GM21717 (cell line): ENCODE results near the gene ITSN2.

Experiments
- ATAC-seq: cut with Tn5 transposase; IDR thresholded peaks from one replicate; pipeline ENCODE4 v1.9.1; 2021; ENCODE audit warnings: mild to moderate bottlenecking, moderate library complexity; ENCODE audit not compliant: unreplicated experiment

Gene ITSN2

GRCh38 chr2:24273598-24273997 is 86.7 kb downstream of the ITSN2 start:
- ATAC-seq, result no peak

GRCh38 chr2:24272907-24273306 is 87.4 kb downstream of the ITSN2 start:
- ATAC-seq, result no peak

- ATAC-seq, result no peak
These were observed 88.1 kb downstream of the ITSN2 start for GRCh38 chr2:24272161-24272802.

- ATAC-seq, result no peak
These were observed 91.1 kb downstream of the ITSN2 start for GRCh38 chr2:24269265-24269664.

- ATAC-seq, result no peak
These were observed 95.1 kb downstream of the ITSN2 start for GRCh38 chr2:24265212-24265611.

- ATAC-seq, result no peak
These were observed 97.8 kb downstream of the ITSN2 start for GRCh38 chr2:24262421-24262970.

- ATAC-seq, result no peak
These were observed 98.9 kb downstream of the ITSN2 start for GRCh38 chr2:24261441-24261840.

GRCh38 chr2:24259316-24259715 is 101.0 kb downstream of the ITSN2 start:
- no peak for ATAC-seq

- ATAC-seq, result no peak
These were observed 101.6 kb downstream of the ITSN2 start for GRCh38 chr2:24258718-24259117.

GRCh38 chr2:24253303-24253919 is 106.9 kb downstream of the ITSN2 start:
- ATAC-seq, result no peak

- ATAC-seq, result no peak
These were observed 112.7 kb downstream of the ITSN2 start for GRCh38 chr2:24247592-24247991.

- no peak for ATAC-seq
These were observed 113.2 kb downstream of the ITSN2 start for GRCh38 chr2:24247164-24247563.

- no peak for ATAC-seq
These were observed 114.2 kb downstream of the ITSN2 start for GRCh38 chr2:24245986-24246776.

GRCh38 chr2:24241528-24241927 is 118.8 kb downstream of the ITSN2 start:
- no peak for ATAC-seq

- no peak for ATAC-seq
These were observed 120.8 kb downstream of the ITSN2 start for GRCh38 chr2:24239553-24239952.

- ATAC-seq, result no peak
These were observed 122.2 kb downstream of the ITSN2 start for GRCh38 chr2:24238158-24238557.

- no peak for ATAC-seq
These were observed 123.0 kb downstream of the ITSN2 start for GRCh38 chr2:24237313-24237712.

GRCh38 chr2:24233321-24233720 is 127.0 kb downstream of the ITSN2 start:
- no peak for ATAC-seq

GRCh38 chr2:24231461-24231881 is 128.9 kb downstream of the ITSN2 start:
- no peak for ATAC-seq

- ATAC-seq, result no peak
These were observed 131.9 kb downstream of the ITSN2 start for GRCh38 chr2:24228470-24228869.

GRCh38 chr2:24225499-24226242 is 134.7 kb downstream of the ITSN2 start:
- ATAC-seq, result no peak
